Measurements from ENCODE around the gene PUM1.

PUM1 gene

DNA sequence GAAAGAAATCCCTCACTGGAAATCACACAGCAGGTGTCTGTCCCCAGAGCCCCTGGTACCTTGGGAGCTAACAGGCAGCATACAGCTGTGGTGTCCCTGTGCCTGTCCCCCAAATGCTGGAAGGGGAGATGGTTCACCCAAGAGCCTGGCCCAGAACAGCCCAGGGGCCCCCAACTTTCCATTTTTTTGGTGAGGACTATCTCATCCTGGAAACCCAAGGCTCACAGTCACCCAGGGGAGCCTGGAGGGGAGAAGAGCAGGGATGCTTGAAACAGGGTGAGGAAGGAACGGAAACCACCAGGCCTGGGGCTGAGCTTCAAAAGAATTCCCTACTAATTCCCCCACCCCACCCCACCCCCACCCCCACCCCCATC lies 160.6 kb downstream of the PUM1 start:
- no peak overlapping the region for H3K4me3 ChIP-seq (ENCODE audit: low read length)
- TF ChIP-seq, protein P1, sequence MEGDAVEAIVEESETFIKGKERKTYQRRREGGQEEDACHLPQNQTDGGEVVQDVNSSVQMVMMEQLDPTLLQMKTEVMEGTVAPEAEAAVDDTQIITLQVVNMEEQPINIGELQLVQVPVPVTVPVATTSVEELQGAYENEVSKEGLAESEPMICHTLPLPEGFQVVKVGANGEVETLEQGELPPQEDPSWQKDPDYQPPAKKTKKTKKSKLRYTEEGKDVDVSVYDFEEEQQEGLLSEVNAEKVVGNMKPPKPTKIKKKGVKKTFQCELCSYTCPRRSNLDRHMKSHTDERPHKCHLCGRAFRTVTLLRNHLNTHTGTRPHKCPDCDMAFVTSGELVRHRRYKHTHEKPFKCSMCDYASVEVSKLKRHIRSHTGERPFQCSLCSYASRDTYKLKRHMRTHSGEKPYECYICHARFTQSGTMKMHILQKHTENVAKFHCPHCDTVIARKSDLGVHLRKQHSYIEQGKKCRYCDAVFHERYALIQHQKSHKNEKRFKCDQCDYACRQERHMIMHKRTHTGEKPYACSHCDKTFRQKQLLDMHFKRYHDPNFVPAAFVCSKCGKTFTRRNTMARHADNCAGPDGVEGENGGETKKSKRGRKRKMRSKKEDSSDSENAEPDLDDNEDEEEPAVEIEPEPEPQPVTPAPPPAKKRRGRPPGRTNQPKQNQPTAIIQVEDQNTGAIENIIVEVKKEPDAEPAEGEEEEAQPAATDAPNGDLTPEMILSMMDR (conservative IDR thresholded peaks at IDR 0.05; ENCODE audit: low read length), result no peak
- DNase-seq (ENCODE audit: low read depth), result no peak

DNA sequence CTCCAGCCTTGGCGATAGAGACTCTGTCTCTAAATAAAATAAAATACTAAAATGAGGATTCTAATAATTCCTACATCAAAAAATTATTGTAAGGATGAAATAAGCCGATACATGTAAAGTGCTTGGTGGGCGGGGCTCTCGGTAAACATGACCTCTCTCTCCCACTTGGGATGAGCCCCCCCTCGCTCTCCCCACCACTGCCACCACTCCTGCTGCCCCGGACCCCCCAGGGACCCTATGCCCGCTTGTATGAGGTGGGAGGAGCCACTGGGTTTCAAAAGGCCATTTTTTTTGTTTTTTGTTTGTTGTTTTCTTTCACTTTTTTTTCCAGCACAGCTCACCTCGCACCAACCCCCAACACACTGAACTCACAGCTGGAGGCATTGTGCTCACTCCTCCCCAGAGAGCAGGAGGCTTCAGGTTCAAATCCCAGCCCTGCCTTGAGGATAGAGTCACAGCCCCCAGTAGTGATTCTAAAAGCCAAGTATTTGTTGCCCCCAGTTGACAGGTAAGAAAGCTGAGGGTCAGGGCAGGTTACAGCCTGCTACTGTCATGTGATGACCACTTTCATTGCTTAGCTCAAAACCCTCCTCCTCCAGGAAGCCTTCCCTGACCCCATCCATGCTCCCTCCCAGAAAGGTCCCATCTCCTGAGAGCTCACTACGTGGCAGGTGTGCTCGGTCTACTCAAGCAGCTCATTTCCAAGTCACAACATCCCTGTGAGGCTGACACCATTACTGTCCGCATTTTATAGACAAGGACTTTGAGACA lies 161.1 kb downstream of the PUM1 start:
- TF ChIP-seq, protein P1 (conservative IDR thresholded peaks at IDR 0.05; ENCODE audit: low read length), result no peak
- H3K4me3 ChIP-seq (ENCODE audit: low read length), result no peak overlapping the region
- DNase-seq (ENCODE audit: low read depth), result no peak

DNA sequence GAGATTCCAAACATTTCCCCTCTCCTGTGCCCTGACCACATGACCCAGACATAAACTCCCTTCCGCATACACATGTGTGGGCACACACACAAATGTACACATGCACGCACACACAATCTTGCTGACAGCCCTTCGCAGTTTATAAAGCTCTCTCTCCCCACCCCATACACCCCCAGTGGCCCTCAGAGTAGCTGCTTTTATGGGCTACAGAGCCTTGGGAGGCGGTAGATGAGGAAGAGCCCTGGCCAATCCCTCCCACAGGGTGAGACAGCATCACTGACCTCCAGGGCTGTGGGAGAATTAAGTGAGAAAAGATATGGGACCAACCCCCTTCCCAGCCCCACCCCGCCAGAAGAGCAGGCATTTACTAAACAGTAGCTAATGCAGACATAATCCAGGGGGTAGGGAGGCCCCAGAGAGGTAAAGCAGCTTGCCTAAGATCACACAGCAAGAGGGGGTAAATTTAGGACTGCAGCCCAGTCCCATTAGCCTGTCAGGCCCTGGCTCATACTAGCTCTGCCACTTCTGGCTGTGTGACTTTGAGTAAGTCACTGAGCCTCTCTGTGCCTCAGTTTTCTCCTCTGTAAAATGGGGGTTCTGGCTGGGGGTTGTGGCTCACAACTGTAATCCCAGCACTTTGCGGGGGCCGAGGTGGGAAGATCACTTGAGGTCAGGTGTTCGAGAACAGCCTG lies 162.0 kb downstream of the PUM1 start:
- TF ChIP-seq, protein P1 (conservative IDR thresholded peaks at IDR 0.05; ENCODE audit: low read length), result no peak
- DNase-seq (ENCODE audit: low read depth), result no peak
- no peak overlapping the region for H3K4me3 ChIP-seq (ENCODE audit: low read length)

DNA sequence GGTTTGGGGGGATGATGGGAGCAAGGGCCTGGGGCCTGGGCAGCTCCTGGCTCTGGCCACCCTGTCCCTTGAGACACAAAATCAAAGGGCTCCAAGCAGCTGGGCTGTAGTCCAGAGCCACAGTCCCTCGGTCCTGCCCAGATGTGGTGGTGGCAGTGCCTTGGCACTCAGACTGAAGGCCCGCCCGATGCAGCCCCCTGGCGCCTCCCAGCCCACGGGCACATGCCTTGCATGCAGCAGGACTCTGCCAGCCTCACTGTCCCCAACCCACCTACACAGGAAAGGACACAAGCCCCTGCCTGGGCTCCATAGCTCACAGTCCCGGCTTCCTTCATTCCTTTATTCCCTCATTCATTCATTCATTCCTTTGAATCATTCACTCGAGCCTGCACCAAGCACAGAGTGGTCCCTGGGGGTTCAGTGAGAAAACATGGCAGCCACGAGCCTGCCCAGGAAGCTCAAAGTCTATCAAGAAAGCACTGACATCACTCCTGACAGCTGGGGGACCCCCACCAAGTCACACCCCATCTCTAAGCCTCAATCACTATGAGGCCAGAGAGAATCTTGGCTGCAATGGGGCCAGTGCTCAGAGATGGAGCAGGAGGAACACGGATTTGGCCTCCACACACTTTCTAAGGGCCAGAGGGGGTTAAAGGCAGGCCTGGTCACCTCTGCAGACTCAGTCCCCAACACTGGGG lies 162.8 kb downstream of the PUM1 start:
- DNase-seq (ENCODE audit: low read depth), result no peak
- TF ChIP-seq, protein P1 (conservative IDR thresholded peaks at IDR 0.05; ENCODE audit: low read length), result no peak
- no peak overlapping the region for H3K4me3 ChIP-seq (ENCODE audit: low read length)

DNA sequence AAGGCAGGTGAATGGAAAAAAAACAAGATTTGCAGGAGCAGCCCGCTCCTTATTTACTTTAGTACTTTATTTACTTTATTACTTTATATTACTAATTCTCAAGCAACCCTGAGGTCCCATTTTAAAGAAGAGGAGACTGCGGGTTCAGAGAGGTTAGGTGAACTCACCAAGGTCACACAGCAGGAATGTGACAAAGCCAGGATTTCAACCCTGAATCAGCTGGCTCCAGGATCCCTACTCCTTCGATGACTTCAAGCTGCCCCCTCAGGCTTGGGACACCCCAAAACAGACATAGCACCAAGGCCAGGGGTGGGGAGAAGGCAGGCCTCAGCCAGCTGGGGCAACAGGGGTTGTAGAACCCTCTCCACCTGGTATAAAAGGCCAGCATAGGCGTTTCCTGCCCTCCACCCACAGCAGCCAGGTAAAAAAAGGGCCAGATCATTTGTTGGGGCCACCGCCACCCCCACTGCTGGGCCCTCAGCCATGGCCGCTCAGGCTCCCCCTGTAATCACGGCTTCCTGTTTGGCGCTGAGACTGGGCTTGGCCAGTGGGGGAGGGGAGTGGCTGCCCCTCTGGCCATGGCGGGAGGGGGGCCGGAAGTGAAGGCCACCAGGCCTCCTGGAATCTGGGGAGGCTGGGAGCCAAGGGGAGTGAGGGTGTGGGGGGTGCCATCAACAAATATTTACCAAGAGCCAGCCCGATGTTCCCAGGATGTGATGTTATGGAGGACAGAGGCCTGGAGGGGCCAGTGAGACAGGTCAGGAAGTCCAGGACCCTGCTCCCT lies 163.5 kb downstream of the PUM1 start:
- DNase-seq (ENCODE audit: low read depth), result peak; percentile 17
- no peak overlapping the region for H3K4me3 ChIP-seq (ENCODE audit: low read length)
- TF ChIP-seq, protein P1 (conservative IDR thresholded peaks at IDR 0.05; ENCODE audit: low read length), result no peak

DNA sequence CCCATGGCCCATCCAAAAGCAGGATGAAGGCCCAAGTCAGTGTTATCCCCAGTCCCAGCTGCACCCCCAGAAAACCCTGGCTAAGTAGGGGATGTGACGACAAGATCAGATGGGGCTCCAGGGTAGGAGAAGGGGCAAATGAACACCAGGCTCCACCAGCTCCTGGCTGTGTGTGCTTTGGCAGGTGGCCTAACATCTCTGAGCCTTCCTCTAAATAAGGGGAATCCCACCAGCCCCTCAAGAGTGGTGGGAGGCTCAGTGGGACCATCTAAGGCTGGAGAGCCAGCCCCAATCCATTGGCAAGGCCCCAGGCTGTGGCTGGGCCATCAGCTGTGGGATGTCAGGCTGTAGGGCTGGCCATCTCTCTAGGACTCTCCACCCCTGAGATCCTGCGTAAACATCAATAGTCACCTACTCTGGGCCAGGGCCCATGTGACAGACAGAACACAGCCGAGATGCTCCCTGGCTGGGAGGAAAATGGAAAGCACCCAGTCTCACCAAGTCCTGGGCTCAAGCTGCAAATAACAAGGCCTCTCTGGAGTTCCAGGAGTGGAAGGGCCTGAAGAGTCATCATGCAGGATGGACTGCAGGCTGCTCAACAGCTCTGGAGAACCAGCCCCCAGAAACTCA lies 164.5 kb downstream of the PUM1 start:
- no peak overlapping the region for H3K4me3 ChIP-seq (ENCODE audit: low read length)
- no peak for DNase-seq (ENCODE audit: low read depth)
- TF ChIP-seq, protein P1 (conservative IDR thresholded peaks at IDR 0.05; ENCODE audit: low read length), result no peak
